CD4-positive, alpha-beta T cell (primary cell): ENCODE data around the gene ZNF593. TPM values are rescaled to one million over a fixed set of nuclear protein-coding genes. Genes with fewer than 3 reads are reported as not detected.

Experiments
- ATAC-seq: fragments of 200-7000 bp; cut with Tn5 transposase; one replicate; pipeline ENCODE4 v1.10.0; 2022; ENCODE audit warnings: mild to moderate bottlenecking; ENCODE audit not compliant: poor library complexity
- CTCF ChIA-PET: fragments of 350-600 bp; sonication (Branson Sonifier 250); formaldehyde crosslinking; loops from one replicate; lab custom pipeline; 2021; ENCODE audit warnings: antibody characterized with exemption, inconsistent platforms; lab: Charles Lee
- POLR2A ChIA-PET: fragments of 350-600 bp; sonication (Branson Sonifier 250); formaldehyde crosslinking; loops from one replicate; lab custom pipeline; 2021; ENCODE audit warnings: antibody characterized with exemption, inconsistent platforms; lab: Charles Lee
- DNase-seq, 14 experiments: peaks; one replicate each; pipeline ENCODE4 v3.0.0-alpha.2; 2013 to 2020; ENCODE audit warnings: mixed read lengths in 2 of 14
- H3K27ac ChIP-seq, 2 donors: one replicate each; pipeline versions ENCODE4 v1.5.1 to v1.7.0; 2013; ENCODE audit warnings: low read length in 2 of 2, low read depth in 1 of 2, mild to moderate bottlenecking in 1 of 2
- H3K27me3 ChIP-seq, 2 experiments: 1 replicate in 1 of 2; 2 replicates in 1 of 2; pipeline versions ENCODE4 v1.6.1 to v1.7.0; 2013; ENCODE audit warnings: low read length in 2 of 2, control low read depth in 1 of 2, mild to moderate bottlenecking in 1 of 2, moderate library complexity in 1 of 2; ENCODE audit not compliant: insufficient read depth in 2 of 2, control insufficient read depth in 1 of 2
- H3K36me3 ChIP-seq: one replicate; pipeline ENCODE4 v1.6.1; 2013; ENCODE audit warnings: low read length, control low read depth; ENCODE audit not compliant: insufficient read depth
- H3K4me1 ChIP-seq: one replicate; pipeline ENCODE4 v1.6.1; 2013; ENCODE audit warnings: low read length, control low read depth; ENCODE audit not compliant: insufficient read depth
- H3K4me3 ChIP-seq: one replicate; pipeline ENCODE4 v1.5.1; 2013; ENCODE audit warnings: mild to moderate bottlenecking, low read length, moderate library complexity
- H3K9me3 ChIP-seq, 2 experiments: 1 replicate in 1 of 2; 2 replicates in 1 of 2; pipeline versions ENCODE4 v1.6.1 to v1.7.0; 2013; ENCODE audit warnings: low read length in 2 of 2, mild to moderate bottlenecking in 2 of 2, control low read depth in 1 of 2, moderate library complexity in 1 of 2; ENCODE audit not compliant: control insufficient read depth in 1 of 2, insufficient read depth in 1 of 2
- H3K27ac Mint-ChIP-seq: one replicate; pipeline ENCODE4 v1.8.0; 2020; ENCODE audit warnings: mixed read lengths
- H3K27me3 Mint-ChIP-seq: one replicate; pipeline ENCODE4 v1.8.0; 2021; ENCODE audit warnings: mixed read lengths
- H3K36me3 Mint-ChIP-seq: one replicate; pipeline ENCODE4 v1.8.0; 2021; ENCODE audit warnings: low read depth, mixed read lengths
- H3K4me1 Mint-ChIP-seq: one replicate; pipeline ENCODE4 v1.8.0; 2021; ENCODE audit warnings: low read depth, mixed read lengths
- H3K4me3 Mint-ChIP-seq: one replicate; pipeline ENCODE4 v1.8.0; 2020; ENCODE audit warnings: mild to moderate bottlenecking, mixed read lengths
- H3K9me3 Mint-ChIP-seq: one replicate; pipeline ENCODE4 v1.8.0; 2020; ENCODE audit warnings: mixed read lengths
- CTCF ChIP-seq: fragments of 200-600 bp; IDR thresholded peaks from one replicate; pipeline ENCODE4 v1.8.0; 2022; ENCODE audit warnings: antibody characterized with exemption, mild to moderate bottlenecking
- intact Hi-C, 2 experiments: fragments of 100-400 bp; cut with DNase I in 1 of 2; cut with micrococcal nuclease in 1 of 2; formaldehyde crosslinking; loops; one replicate each; pipeline versions ENCODE4 v1.15.1 to v1.9.0; 2023 to 2025; cut with DNase I, micrococcal nuclease
- total RNA-seq, 174 experiments: library from RNA in 2 of 174; stranded (reverse) in 2 of 174; gene quantifications; one replicate each; pipeline ENCODE4 v1.2.3 and lab custom pipeline; 2021 to 2026

ZNF593 gene
- total RNA-seq, 2 experiments from 2014 or later = 5.0 to 6.6 TPM

- peak overlapping the region; percentile 61 for H3K27ac Mint-ChIP-seq
- H3K36me3 ChIP-seq = no peaks in the 10 kb centered on the region
- H3K4me3 Mint-ChIP-seq = peak overlapping the region; percentile 90
- peaks cover 12% of the 10 kb centered on the region for H3K4me1 Mint-ChIP-seq
- no peaks in the 10 kb centered on the region for H3K9me3 ChIP-seq
- intact Hi-C loops = no loop called here
- ChIA-PET CTCF (interaction anchor here (1.0 to 2.9 kb wide), 11 partner anchors 20 to 209 kb away, joined by 3 to 50 read pairs (median 5); partner anchors contain the start of genes CATSPER4 and CEP85), POLR2A (interaction anchor here (1.2 to 1.8 kb wide), 3 partner anchors 44 to 68 kb away, joined by 4 to 36 read pairs (median 6); partner anchors contain the start of gene CEP85)
- ATAC-seq = no peak
- H3K27me3 Mint-ChIP-seq = no peaks in the 10 kb centered on the region
- peaks cover 26% of the 10 kb centered on the region for H3K4me1 ChIP-seq
- TF ChIP-seq CTCF = no peak
- H3K4me3 ChIP-seq = peak overlapping the region; percentile 85
- no peaks in the 10 kb centered on the region for H3K27me3 ChIP-seq
- no peaks in the 10 kb centered on the region for H3K36me3 Mint-ChIP-seq
- no peaks in the 10 kb centered on the region for H3K9me3 Mint-ChIP-seq
- no peak for DNase-seq
- H3K27ac ChIP-seq = peak overlapping the region in 1 of 2 donors; percentile 58
These were observed 739 bp downstream of the ZNF593 start for GRCh38 chr1:26170472-26170821.

- intact Hi-C loops = no loop called here
- no peak for DNase-seq
- ChIA-PET POLR2A (interaction anchor here (1.2 to 1.8 kb wide), 2 partner anchors 63 to 67 kb away, joined by 4 to 7 read pairs; partner anchors contain the start of gene CEP85), CTCF (interaction anchor here (0.8 to 3.2 kb wide), 3 partner anchors 63 to 66 kb away, joined by 4 to 50 read pairs (median 13); partner anchors contain the start of gene CEP85)
- no peak within 1 kb of the TSS for H3K27ac ChIP-seq
- ATAC-seq = no peak
- H3K27ac Mint-ChIP-seq = peak within 1 kb of the TSS; percentile 61
- H3K4me3 ChIP-seq = peak within 1 kb of the TSS; percentile 85
- no peaks in the 10 kb centered on the region for H3K36me3 Mint-ChIP-seq
- TF ChIP-seq CTCF = no peak
- peaks cover 26% of the 10 kb centered on the region for H3K4me1 ChIP-seq
- H3K9me3 ChIP-seq = no peaks in the 10 kb centered on the region
- H3K27me3 Mint-ChIP-seq = no peaks in the 10 kb centered on the region
- H3K9me3 Mint-ChIP-seq = no peaks in the 10 kb centered on the region
- H3K4me3 Mint-ChIP-seq = peak within 1 kb of the TSS; percentile 90
- H3K36me3 ChIP-seq = no peaks in the 10 kb centered on the region
- H3K27me3 ChIP-seq = no peaks in the 10 kb centered on the region
- H3K4me1 Mint-ChIP-seq = peaks cover 12% of the 10 kb centered on the region
These were observed 1.7 kb downstream of the ZNF593 start, which contains the start of gene ZNF593OS for GRCh38 chr1:26171084-26172072. ZNF593OS (minus strand) TSS chr1:26171832; CDS start chr1:26171661, 171 bp downstream.

- Mint-ChIP-seq H3K27me3 (no peaks in the 10 kb centered on the region), H3K4me1 (peaks cover 8% of the 10 kb centered on the region), H3K9me3 (no peaks in the 10 kb centered on the region), H3K27ac (no peak overlapping the region), H3K4me3 (no peak overlapping the region), H3K36me3 (no peaks in the 10 kb centered on the region)
- TF ChIP-seq CTCF = no peak
- H3K4me3 ChIP-seq = no peak overlapping the region
- intact Hi-C loops = no loop called here
- ATAC-seq = no peak
- no peak for DNase-seq
- POLR2A ChIA-PET = no interaction called here
- H3K36me3 ChIP-seq = no peaks in the 10 kb centered on the region
- H3K9me3 ChIP-seq = no peaks in the 10 kb centered on the region
- peaks cover 15% of the 10 kb centered on the region for H3K4me1 ChIP-seq
- CTCF ChIA-PET = no interaction called here
- H3K27me3 ChIP-seq = no peaks in the 10 kb centered on the region
- H3K27ac ChIP-seq = no peak overlapping the region
These were observed 5.6 kb downstream of the ZNF593 start for GRCh38 chr1:26175346-26175745.
